ENCODE data around the gene LEFTY1. TPM values are rescaled to one million over a fixed set of nuclear protein-coding genes. Genes with fewer than 3 reads are reported as not detected.

Gene LEFTY1
- total RNA-seq, 6 experiments from 2014 or later, result not detected

- Mint-ChIP-seq H3K36me3 (ENCODE audit: low read depth) (0 out of 2 replicates have a peak, but pooled peaks cover 16% of the 10 kb centered on the region), H3K27me3 (ENCODE audit: insufficient read depth) (peaks cover 2% of the 10 kb centered on the region; the same call in 1 of the 2 replicates), H3K27ac (no peak overlapping the region), H3K9me3 (no peaks in the 10 kb centered on the region), H3K4me3 (no peak overlapping the region), H3K4me1 (ENCODE audit: low read depth) (no peaks in the 10 kb centered on the region)
- TF ChIP-seq, protein P1, sequence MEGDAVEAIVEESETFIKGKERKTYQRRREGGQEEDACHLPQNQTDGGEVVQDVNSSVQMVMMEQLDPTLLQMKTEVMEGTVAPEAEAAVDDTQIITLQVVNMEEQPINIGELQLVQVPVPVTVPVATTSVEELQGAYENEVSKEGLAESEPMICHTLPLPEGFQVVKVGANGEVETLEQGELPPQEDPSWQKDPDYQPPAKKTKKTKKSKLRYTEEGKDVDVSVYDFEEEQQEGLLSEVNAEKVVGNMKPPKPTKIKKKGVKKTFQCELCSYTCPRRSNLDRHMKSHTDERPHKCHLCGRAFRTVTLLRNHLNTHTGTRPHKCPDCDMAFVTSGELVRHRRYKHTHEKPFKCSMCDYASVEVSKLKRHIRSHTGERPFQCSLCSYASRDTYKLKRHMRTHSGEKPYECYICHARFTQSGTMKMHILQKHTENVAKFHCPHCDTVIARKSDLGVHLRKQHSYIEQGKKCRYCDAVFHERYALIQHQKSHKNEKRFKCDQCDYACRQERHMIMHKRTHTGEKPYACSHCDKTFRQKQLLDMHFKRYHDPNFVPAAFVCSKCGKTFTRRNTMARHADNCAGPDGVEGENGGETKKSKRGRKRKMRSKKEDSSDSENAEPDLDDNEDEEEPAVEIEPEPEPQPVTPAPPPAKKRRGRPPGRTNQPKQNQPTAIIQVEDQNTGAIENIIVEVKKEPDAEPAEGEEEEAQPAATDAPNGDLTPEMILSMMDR (IDR thresholded peaks at IDR 0.05), result no peak
- no peak for DNase-seq
Measured at GRCh38 chr1:225848030-225848955, 40.7 kb downstream of the LEFTY1 start.

- Mint-ChIP-seq H3K9me3 (no peaks in the 10 kb centered on the region), H3K27ac (no peak overlapping the region), H3K4me3 (no peak overlapping the region), H3K27me3 (ENCODE audit: insufficient read depth) (peaks cover 2% of the 10 kb centered on the region; the same call in 1 of the 2 replicates), H3K36me3 (ENCODE audit: low read depth) (0 out of 2 replicates have a peak, but pooled peaks cover 15% of the 10 kb centered on the region), H3K4me1 (ENCODE audit: low read depth) (no peaks in the 10 kb centered on the region)
- TF ChIP-seq, protein P1 (IDR thresholded peaks at IDR 0.05), result no peak
- no peak for DNase-seq
Measured at GRCh38 chr1:225847610-225848009, 41.3 kb downstream of the LEFTY1 start.

GRCh38 chr1:225846331-225847310 lies 42.3 kb downstream of the LEFTY1 start:
- TF ChIP-seq, protein P1 (IDR thresholded peaks at IDR 0.05), result no peak
- no peaks in the 10 kb centered on the region for H3K9me3 Mint-ChIP-seq
- no peak for DNase-seq
- H3K27me3 Mint-ChIP-seq (ENCODE audit: insufficient read depth), result no peaks in the 10 kb centered on the region; the same call in none of the 2 replicates
- H3K27ac Mint-ChIP-seq, result no peak overlapping the region
- H3K4me1 Mint-ChIP-seq (ENCODE audit: low read depth), result no peaks in the 10 kb centered on the region
- H3K36me3 Mint-ChIP-seq (ENCODE audit: low read depth), result 0 out of 2 replicates have a peak, but pooled peaks cover 6% of the 10 kb centered on the region
- no peak overlapping the region for H3K4me3 Mint-ChIP-seq

DNA sequence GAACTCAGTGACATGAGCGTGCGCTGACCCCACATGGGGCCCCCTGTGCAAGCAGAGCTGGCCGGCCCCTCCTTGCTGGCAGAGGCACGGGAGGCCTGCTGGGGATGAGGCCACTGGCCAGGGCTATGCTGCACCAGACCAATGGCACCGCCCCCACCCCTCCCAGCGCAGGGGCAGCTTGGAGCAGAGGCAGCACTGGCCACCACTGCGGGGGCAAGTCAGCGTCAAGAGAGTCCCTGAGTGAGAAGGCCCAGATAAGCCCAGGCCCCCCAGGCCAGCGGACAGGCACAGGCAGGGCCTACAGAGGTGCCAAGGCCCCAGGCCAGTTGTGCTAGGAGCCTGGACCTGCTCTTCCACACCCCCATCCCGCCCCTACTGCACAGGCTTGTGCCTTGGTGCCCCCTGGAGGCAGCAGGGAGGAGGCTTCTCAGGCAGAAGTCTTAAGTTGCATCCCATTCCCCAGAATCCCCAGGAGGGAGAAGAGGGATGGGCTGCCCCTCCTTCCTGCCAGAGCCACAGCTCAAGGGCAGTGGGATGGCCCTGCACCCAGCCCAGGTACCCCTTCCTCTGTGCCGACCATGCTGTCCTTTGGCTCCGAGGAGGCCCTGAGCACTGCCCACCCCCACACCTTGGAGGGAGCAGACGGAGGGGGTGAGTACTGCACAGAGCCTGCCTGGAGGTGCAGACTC lies 43.2 kb downstream of the LEFTY1 start:
- Mint-ChIP-seq H3K27me3 (ENCODE audit: insufficient read depth) (no peaks in the 10 kb centered on the region; the same call in none of the 2 replicates), H3K9me3 (no peaks in the 10 kb centered on the region), H3K4me1 (ENCODE audit: low read depth) (no peaks in the 10 kb centered on the region), H3K36me3 (ENCODE audit: low read depth) (0 out of 2 replicates have a peak, but pooled peaks cover 6% of the 10 kb centered on the region), H3K27ac (no peak overlapping the region), H3K4me3 (no peak overlapping the region)
- peak; percentile 56 for DNase-seq
- TF ChIP-seq, protein P1 (IDR thresholded peaks at IDR 0.05), result peak; percentile 85

DNA sequence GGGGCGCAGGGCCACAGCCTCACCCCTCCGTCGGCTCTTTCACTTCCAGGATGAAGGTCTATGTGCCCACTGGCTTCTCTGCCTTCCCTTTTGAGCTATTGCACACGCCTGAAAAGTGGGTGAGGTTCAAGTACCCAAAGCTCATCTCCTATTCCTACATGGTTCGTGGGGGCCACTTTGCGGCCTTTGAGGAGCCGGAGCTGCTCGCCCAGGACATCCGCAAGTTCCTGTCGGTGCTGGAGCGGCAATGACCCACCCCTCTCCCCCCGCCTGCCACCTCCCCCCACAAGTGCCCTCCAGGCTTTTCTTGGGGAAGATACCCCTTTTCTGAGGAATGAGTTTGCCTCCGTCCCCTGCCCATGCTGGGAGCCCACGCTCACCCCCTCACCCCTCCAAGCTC lies 43.8 kb downstream of the LEFTY1 start:
- Mint-ChIP-seq H3K27me3 (ENCODE audit: insufficient read depth) (no peaks in the 10 kb centered on the region; the same call in none of the 2 replicates), H3K9me3 (no peaks in the 10 kb centered on the region), H3K4me3 (no peak overlapping the region), H3K4me1 (ENCODE audit: low read depth) (no peaks in the 10 kb centered on the region), H3K36me3 (ENCODE audit: low read depth) (0 out of 2 replicates have a peak, but pooled peaks cover 6% of the 10 kb centered on the region), H3K27ac (no peak overlapping the region)
- TF ChIP-seq, protein P1 (IDR thresholded peaks at IDR 0.05), result no peak
- no peak for DNase-seq
